Measurements from ENCODE around the gene UBE2H.

UBE2H gene

DNA sequence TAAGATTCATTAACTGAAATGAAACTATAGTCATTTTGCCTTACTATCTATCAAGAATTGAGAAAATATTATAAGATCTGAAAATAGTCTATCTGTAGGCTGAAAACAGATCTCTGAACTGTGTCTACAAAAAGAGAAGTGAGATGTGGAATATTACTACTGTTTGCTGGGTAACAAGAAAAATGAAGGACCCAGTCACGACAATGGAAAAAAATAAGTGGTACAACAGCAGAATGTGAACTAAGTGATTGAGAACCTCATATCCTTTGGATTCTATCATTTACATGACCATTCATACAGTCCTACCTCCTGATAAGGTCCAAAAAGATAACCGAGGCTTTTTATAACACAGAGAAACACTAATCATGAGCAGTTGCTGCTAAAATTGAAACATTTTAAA, 94.3 kb downstream of the UBE2H start:
- no peaks in the 10 kb centered on the region for H3K36me3 ChIP-seq (ENCODE audit: insufficient read depth, low read length)
- peak overlapping the region; percentile 57 for H3K27ac ChIP-seq
- no peak for TF ChIP-seq FOXP2 (optimal IDR thresholded peaks at IDR 0.05; ENCODE audit: control extremely low read depth, extremely low read length, insufficient read depth)
- no peak for TF ChIP-seq EZH2 (IDR thresholded peaks at IDR 0.05)
- no peak for TF ChIP-seq POLR2AphosphoS5 (IDR thresholded peaks at IDR 0.05; ENCODE audit: borderline replicate concordance, low read depth, low read length)
- DNase-seq (ENCODE audit: low read depth, low spot score) = no peak
- no peaks in the 10 kb centered on the region for H3K9me3 ChIP-seq (ENCODE audit: low read depth, low read length)
- H3K9ac ChIP-seq (ENCODE audit: insufficient read length) = peak overlapping the region; percentile 16
- H3K4me3 ChIP-seq = no peak overlapping the region

DNA sequence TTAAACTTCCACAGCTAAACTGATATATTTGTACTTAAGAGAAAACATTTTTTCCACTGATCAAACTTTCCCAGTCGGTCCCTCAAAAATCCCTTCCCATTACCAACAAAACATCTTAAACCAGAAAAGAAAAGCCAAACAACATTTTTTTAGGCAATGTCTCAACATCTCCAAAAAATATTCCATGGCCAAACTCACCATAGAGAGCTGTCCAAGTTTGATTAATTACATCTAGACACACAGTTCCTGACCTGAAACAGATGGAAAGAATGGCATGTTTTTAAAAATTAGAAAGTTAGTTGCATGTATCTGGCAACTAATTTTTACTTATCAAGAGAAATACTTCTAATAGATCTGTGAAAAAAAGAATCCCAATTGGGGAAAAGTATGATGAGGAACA, 95.4 kb downstream of the UBE2H start:
- no peak overlapping the region for H3K4me3 ChIP-seq
- no peak for TF ChIP-seq FOXP2 (optimal IDR thresholded peaks at IDR 0.05; ENCODE audit: control extremely low read depth, extremely low read length, insufficient read depth)
- no peak for TF ChIP-seq EZH2 (IDR thresholded peaks at IDR 0.05)
- TF ChIP-seq POLR2AphosphoS5 (IDR thresholded peaks at IDR 0.05; ENCODE audit: borderline replicate concordance, low read depth, low read length) = no peak
- H3K9ac ChIP-seq (ENCODE audit: insufficient read length) = no peak overlapping the region
- H3K36me3 ChIP-seq (ENCODE audit: insufficient read depth, low read length) = no peaks in the 10 kb centered on the region
- H3K27ac ChIP-seq = peak overlapping the region; percentile 99; the same call in 1 of the 2 replicates
- no peaks in the 10 kb centered on the region for H3K9me3 ChIP-seq (ENCODE audit: low read depth, low read length)
- no peak for DNase-seq (ENCODE audit: low read depth, low spot score)

DNA sequence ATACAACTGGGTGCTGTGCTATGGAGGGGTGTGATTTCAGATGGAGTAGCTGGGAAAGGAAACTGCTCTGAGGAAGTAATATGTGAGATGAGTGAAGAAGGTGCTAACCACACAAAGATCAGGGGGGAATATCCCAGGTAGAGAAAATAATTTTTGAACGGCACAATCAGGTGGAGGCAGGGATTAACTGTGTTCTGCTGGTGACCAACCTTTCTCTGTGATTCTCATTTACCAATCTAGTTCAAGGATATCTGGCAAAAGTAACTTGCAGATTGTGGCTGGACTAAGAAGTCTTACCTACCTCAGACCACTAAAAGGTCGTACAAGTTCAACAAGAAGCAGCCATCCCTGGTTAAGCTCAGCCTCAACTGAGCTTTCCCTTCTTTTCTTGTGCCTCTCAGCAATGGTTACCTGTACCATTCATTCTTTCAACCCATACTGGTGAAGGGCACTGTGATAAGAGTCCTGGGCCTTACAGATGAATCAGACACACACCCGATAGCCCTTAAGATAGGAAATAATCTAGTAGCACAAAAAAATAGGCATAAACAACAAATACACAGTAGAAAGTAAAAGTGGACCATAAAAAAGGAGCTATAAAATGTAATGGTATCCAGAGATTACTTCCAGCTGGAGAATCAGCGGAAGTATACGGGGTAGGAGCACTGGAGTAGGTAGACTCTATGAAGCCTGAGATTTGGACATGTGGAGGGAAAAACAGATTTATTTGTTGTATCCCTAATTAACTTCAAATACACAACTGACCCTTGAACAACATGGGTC, 96.6 kb downstream of the UBE2H start:
- no peak for TF ChIP-seq POLR2AphosphoS5 (IDR thresholded peaks at IDR 0.05; ENCODE audit: borderline replicate concordance, low read depth, low read length)
- no peak overlapping the region for H3K9ac ChIP-seq (ENCODE audit: insufficient read length)
- no peak for DNase-seq (ENCODE audit: low read depth, low spot score)
- H3K27ac ChIP-seq = peak overlapping the region; percentile 99
- H3K9me3 ChIP-seq (ENCODE audit: low read depth, low read length) = no peaks in the 10 kb centered on the region
- H3K4me3 ChIP-seq = no peak overlapping the region
- no peaks in the 10 kb centered on the region for H3K36me3 ChIP-seq (ENCODE audit: insufficient read depth, low read length)

DNA sequence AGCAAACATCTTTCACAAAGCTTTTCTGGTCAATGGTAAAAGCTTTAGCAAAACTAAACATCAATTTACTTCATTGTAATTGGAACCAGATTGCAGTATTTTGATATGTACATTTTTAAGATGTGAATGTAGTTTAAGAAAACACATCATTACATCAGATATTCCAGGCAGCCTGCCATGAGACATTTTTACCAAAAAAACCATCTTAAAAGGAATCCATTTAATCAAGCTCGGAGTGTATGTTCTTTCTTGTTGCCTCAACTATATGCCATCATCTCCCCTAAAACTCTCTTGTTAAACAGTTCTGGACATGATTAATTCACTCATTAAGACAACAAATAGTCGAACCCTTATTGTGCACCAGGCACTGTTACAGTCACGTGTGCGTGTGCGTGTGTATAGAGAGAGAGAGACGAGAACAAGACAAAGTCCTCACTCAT, 97.5 kb downstream of the UBE2H start:
- Histone ChIP-seq H3K4me3 (peak overlapping the region; percentile 75), H3K27ac (peak overlapping the region; percentile 99), H3K9me3 (ENCODE audit: low read depth, low read length) (no peaks in the 10 kb centered on the region), H3K9ac (ENCODE audit: insufficient read length) (peak overlapping the region; percentile 67), H3K36me3 (ENCODE audit: insufficient read depth, low read length) (no peaks in the 10 kb centered on the region)
- no peak for TF ChIP-seq POLR2AphosphoS5 (IDR thresholded peaks at IDR 0.05; ENCODE audit: borderline replicate concordance, low read depth, low read length)
- TF ChIP-seq FOXP2 (optimal IDR thresholded peaks at IDR 0.05; ENCODE audit: control extremely low read depth, extremely low read length, insufficient read depth) = no peak
- no peak for TF ChIP-seq EZH2 (IDR thresholded peaks at IDR 0.05)
- DNase-seq (ENCODE audit: low read depth, low spot score) = peak; percentile 85

DNA sequence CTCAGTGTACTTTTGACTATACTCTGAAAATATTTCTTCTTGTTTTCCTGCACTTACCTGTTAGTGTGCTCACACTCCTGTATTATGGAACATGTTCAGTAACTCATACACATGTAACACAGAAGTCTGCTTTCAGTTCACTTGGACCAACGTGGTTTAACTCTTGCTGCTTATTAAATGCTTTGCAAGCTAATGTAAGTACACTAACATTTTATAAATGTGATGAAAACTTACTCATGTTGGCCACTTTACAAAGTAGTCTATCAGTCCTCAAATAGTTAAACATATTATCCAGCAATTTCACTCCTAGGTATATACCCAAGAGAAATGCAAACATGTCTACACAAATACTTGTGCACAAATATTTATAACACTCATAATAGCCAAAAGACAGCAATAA, 98.4 kb downstream of the UBE2H start:
- DNase-seq (ENCODE audit: low read depth, low spot score) = no peak
- peak overlapping the region; percentile 75 for H3K4me3 ChIP-seq
- H3K36me3 ChIP-seq (ENCODE audit: insufficient read depth, low read length) = no peaks in the 10 kb centered on the region
- no peak for TF ChIP-seq POLR2AphosphoS5 (IDR thresholded peaks at IDR 0.05; ENCODE audit: borderline replicate concordance, low read depth, low read length)
- peak overlapping the region; percentile 99 for H3K27ac ChIP-seq
- H3K9ac ChIP-seq (ENCODE audit: insufficient read length) = peak overlapping the region; percentile 67
- H3K9me3 ChIP-seq (ENCODE audit: low read depth, low read length) = no peaks in the 10 kb centered on the region

DNA sequence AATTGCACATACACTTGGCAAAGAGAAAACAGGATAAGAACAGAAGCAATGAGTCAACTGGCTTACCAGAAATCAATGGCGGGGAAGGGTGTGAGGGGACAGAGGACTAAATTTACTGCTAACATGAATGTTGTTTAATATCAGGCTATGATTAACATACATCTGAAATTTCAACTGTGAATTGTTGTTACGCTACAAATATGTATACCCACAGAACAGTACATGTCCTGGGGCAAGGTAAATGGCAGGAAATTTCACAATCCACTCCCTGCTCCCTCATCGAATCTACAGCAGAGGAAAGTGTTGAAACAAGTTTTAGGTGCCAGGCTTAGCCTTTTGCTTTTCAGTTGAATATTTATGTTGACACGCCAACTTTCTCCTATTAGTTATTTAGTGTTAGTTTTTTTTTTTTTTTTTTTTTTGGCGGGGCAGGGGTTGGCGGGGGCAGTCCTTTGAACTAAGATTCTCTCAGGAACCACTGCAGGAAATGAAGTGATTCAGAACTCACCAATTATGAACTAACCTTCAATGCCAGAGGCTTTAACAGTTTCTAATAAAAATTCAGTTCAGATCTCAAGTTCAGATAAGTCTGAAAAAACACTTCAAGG, 99.0 kb downstream of the UBE2H start:
- H3K4me3 ChIP-seq = peak overlapping the region; percentile 75
- DNase-seq (ENCODE audit: low read depth, low spot score) = peak; percentile 98
- no peaks in the 10 kb centered on the region for H3K36me3 ChIP-seq (ENCODE audit: insufficient read depth, low read length)
- H3K9ac ChIP-seq (ENCODE audit: insufficient read length) = peak overlapping the region; percentile 67
- TF ChIP-seq EZH2 (IDR thresholded peaks at IDR 0.05) (no peak), POLR2AphosphoS5 (IDR thresholded peaks at IDR 0.05; ENCODE audit: borderline replicate concordance, low read depth, low read length) (peak; percentile 56; the same call in 1 of the 2 replicates), FOXP2 (optimal IDR thresholded peaks at IDR 0.05; ENCODE audit: control extremely low read depth, extremely low read length, insufficient read depth) (peak; percentile 87)
- H3K27ac ChIP-seq = peak overlapping the region; percentile 99
- H3K9me3 ChIP-seq (ENCODE audit: low read depth, low read length) = no peaks in the 10 kb centered on the region

DNA sequence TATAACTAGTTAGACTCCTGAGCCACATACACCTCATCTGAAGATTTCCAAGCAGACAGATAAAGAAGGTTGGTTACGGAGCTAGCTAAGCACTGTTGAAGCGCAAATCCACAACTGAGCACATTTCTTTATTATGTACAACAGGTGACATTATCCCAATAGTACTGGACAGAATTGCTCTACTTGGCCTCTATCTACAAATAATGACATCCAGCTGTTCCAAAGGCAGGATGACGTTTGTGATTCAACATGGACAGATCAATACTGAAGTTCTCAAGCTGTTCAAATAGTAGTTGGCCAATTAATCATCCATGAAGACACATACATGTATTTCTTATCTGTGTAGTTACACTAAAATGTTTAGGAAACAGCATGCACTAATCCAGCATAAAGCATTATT, 101.0 kb downstream of the UBE2H start:
- Histone ChIP-seq H3K9ac (ENCODE audit: insufficient read length) (no peak overlapping the region), H3K27ac (peak overlapping the region; percentile 39; the same call in 1 of the 2 replicates), H3K9me3 (ENCODE audit: low read depth, low read length) (no peaks in the 10 kb centered on the region), H3K36me3 (ENCODE audit: insufficient read depth, low read length) (no peaks in the 10 kb centered on the region), H3K4me3 (no peak overlapping the region)
- DNase-seq (ENCODE audit: low read depth, low spot score) = no peak
- TF ChIP-seq POLR2AphosphoS5 (IDR thresholded peaks at IDR 0.05; ENCODE audit: borderline replicate concordance, low read depth, low read length) = no peak
- no peak for TF ChIP-seq EZH2 (IDR thresholded peaks at IDR 0.05)
- no peak for TF ChIP-seq FOXP2 (optimal IDR thresholded peaks at IDR 0.05; ENCODE audit: control extremely low read depth, extremely low read length, insufficient read depth)

DNA sequence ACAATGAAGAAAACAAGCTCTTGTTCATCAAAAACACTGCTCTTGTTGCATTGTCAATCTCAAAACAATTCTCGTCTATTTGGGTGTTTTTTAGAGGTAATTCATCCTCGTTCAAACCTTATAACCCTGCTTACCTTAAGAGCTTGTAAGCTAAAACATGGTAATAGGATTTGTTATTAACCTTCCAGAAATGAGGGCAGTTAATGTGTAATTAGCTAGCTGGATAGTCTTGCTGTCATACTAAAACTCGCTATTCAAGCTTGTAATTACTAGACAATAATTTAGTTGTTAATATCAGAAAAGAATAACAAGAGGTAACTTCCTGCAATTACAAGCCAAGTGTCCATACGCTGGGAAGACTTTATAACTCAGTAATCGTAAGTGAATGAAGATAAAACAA, 101.6 kb downstream of the UBE2H start:
- TF ChIP-seq FOXP2 (optimal IDR thresholded peaks at IDR 0.05; ENCODE audit: control extremely low read depth, extremely low read length, insufficient read depth) = no peak
- TF ChIP-seq POLR2AphosphoS5 (IDR thresholded peaks at IDR 0.05; ENCODE audit: borderline replicate concordance, low read depth, low read length) = no peak
- no peak for TF ChIP-seq EZH2 (IDR thresholded peaks at IDR 0.05)
- no peaks in the 10 kb centered on the region for H3K9me3 ChIP-seq (ENCODE audit: low read depth, low read length)
- H3K27ac ChIP-seq = peak overlapping the region; percentile 21; the same call in 1 of the 2 replicates
- no peaks in the 10 kb centered on the region for H3K36me3 ChIP-seq (ENCODE audit: insufficient read depth, low read length)
- H3K4me3 ChIP-seq = no peak overlapping the region
- DNase-seq (ENCODE audit: low read depth, low spot score) = no peak
- no peak overlapping the region for H3K9ac ChIP-seq (ENCODE audit: insufficient read length)
